Amygdala (tissue), 56 donors: ENCODE results near the gene MRPL34.
A peak's percentile ranks its signal among the peaks of the same experiment; 100 is the strongest.
"Not testable (repeated sequence)": the region's sequence is repeated elsewhere in the genome, so short reads cannot be mapped to it uniquely, and the experiment has no call there.

Source experiments
- DNase-seq, 56 donors: peaks; one replicate each; lab custom pipeline; 2025; lab: John Stamatoyannopoulos, UW

Gene MRPL34

DNA sequence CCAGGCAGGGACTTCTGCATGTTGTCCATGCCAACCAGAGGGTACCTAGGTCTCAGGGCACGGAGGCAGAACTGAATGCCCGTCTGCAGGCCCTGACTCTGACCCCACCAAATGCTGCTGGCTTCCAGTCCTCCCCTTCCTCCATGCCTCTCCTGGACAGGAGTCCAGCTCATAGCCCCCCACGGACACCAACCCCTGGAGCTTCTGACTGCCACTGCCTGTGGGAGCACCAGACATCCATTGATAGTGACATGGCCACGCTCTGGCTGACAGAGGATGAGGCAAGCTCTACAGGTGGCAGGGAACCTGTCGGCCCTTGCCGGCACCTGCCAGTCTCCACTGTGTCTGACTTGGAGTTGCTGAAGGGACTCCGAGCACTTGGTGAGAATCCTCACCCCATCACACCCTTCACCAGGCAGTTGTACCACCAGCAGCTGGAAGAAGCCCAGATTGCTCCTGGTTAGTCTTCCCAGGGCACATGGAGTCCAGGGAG, 22.1 kb upstream of the MRPL34 start:
- DNase-seq: no peak

DNA sequence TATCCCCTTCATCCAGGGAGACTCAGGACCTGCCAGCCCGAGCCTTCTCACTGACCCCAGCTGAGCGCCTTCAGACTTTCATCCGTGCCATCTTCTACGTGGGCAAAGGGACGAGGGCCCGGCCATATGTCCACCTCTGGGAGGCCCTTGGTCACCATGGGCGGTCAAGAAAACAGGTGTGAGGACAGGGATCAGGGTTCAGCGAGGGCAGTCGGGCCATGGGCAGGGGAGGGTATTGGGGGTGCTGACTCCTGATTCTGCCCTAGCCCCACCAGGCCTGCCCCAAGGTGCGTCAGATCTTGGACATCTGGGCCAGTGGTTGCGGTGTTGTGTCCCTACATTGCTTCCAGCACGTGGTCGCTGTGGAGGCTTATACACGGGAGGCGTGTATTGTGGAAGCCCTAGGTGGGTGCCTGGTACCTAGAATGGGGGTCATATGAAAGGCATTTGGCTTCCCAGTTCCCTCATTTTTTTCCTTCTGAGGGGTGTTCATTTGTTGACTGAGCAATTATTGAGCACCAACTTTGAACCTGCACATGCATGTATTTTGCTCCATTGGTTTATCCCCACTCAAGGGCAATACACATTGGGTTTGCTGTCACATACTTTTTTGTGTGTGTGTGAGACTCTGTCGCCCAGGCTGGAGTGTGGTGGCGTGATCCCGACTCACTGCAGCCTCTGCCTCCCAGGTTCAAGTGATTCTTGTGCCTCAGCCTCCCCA, 20.1 kb upstream of the MRPL34 start:
- no peak for DNase-seq

- DNase-seq: no peak
Observed at GRCh38 chr19:17286263-17286662, 19.4 kb upstream of the MRPL34 start.

- DNase-seq: no peak
Observed at GRCh38 chr19:17286752-17287151, 18.9 kb upstream of the MRPL34 start.

DNA sequence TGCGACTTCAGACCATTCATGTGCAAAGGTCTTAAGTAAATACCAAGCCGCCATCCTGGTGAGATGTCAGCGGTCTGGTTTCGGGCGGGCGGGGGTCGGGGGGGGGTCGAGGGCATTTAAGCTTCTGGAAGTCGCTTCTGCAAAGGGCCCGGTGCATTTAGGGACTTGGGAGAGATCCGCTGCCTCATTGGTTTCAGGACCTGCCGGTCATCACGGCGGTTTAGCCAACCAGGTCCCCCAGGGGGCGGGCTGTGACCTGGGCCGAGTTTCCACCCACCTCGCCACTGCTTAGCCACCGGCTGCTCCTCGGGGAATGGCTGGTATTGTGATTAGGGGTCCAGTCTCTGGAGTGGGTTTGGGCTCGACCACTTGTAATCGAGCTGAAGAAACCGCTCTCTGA, 16.2 kb upstream of the MRPL34 start:
- peak in 19 of 56 donors; percentile 0 to 47 (median 21) for DNase-seq

DNA sequence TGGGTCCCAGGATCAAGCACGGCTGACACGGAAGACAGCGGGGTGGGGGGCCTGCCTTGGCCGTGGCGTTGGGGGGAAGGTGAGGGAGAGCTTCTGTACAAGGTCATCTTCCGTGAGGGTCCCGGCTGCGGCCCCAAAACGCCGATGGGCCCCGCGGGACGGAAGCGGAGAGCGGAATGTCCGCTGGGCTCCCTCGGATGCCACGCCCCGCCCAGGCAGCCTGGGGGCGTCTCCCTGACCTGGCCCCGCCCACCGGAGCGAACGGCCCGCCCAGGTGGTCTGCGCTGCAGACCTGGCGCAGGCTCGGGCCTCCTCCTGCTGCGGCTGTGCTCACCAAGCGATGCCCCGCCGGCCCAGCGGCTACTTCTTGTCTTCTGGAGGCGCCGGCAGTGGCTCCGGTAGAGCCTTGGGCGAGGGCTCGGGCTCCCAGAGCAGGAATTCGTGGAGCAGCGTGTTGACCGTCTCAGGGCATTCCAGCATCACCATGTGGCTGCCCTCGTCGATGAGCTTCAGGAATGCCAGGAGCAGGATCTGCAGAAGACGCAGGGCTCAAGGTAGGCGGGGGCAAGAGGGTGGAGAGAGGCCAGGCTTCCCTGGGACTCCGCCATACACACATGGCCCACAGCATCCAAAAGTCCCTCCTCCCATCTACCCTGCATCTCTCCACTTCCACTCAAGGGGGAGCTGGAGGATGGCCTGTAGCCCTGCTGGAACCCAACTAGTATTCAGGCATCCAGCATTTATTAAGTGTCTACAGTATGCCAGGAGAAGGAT, 13.2 kb upstream of the MRPL34 start:
- peak in 28 of 56 donors; percentile 2 to 56 (median 22) for DNase-seq

- no peak for DNase-seq
Observed at GRCh38 chr19:17293605-17294004, 12.1 kb upstream of the MRPL34 start.

DNA sequence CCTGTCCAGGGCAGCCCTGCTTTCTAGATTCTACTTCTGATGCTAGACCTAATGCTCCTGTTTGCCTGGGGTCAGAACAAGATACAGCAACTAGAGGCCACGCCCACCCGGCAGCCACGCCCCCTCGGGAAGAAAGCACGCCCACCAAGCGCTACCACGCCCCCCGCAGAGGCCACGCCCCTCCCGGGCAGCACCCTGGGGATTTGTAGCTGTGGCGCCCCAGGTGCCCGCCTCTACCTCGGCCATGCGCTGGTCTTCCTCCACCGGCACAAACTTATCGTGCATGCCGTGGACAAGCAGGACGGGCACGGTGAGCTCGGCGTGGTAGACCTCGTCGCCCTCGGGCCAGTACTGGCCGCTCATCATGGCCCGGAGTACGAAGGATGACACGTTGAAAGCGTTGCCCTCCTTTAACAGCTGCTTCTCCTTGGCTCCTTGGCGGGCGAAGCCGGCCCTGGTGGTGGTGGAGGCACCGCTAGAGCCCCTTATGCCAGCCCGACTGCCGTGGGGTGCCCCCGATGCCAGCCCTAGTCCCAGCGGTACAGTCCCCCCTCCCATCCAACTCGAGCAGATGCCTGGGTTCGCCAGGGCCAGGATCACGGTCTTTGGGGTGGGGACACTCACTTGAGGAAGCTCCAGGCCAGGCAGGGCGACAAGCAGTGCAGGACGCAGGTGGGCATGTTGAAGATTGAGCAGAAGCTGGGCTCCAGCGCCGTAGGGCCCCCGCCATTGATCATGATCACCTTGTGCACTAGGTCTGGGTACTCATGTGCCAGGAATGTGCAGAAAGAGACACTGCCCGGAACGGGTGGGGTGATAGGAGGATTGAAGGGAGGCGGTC, 11.4 kb upstream of the MRPL34 start:
- DNase-seq: peak in 1 of 56 donors; percentile 31

GRCh38 chr19:17295551-17295950, 10.1 kb upstream of the MRPL34 start:
- not testable (repeated sequence) for DNase-seq

- no peak for DNase-seq
Observed at GRCh38 chr19:17296273-17296672, 9.4 kb upstream of the MRPL34 start.

- DNase-seq: no peak
Observed at GRCh38 chr19:17296976-17297375, 8.7 kb upstream of the MRPL34 start.

GRCh38 chr19:17300992-17301619, 4.6 kb upstream of the MRPL34 start:
- DNase-seq: no peak

DNA sequence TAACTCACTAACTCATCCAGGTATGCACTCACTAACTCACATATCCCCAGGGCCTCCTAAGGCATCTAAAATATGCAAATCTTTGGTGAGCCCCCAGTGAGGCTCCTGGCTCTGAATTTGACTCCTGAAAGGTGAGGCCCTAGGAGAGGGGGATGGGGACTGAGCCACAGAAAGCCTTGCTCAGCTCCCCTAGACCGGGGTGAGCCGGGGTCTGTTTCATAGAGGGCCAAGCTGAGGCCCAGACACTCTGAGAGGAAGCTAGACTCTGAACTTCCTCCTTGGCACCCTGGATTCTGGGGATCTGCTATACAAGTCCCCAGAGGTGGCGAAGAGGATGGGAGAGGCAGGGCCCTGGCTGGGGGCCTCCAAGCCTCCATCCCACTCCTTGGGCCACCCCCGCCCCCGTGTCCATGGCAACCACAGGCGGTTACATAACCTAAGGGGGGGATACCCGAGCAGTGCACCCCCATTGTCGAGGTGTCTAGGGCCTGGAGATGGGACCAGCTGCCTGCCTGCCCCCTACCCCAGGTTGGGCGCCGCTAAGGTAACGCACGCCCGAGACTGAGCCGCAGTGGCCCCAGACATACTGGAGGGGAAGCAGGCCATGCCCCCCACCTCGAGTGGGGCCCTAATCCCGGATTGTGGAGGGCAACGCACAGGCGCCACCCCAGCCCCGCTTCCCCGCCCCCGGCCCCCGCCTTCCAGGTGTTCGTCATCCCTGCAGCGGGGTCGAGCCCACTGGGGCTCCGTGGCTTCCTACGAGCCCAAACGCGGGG, 3.1 kb upstream of the MRPL34 start:
- DNase-seq: peak in 27 of 56 donors; percentile 9 to 52 (median 29)

GRCh38 chr19:17303167-17303939, 2.3 kb upstream of the MRPL34 start, which contains the start of gene ABHD8:
Gene ABHD8, minus strand, starts transcription at chr19:17303425. Its CDS starts 1,809 bp downstream, at chr19:17301616.
- peak in 55 of 56 donors; percentile 13 to 96 (median 86) for DNase-seq

DNA sequence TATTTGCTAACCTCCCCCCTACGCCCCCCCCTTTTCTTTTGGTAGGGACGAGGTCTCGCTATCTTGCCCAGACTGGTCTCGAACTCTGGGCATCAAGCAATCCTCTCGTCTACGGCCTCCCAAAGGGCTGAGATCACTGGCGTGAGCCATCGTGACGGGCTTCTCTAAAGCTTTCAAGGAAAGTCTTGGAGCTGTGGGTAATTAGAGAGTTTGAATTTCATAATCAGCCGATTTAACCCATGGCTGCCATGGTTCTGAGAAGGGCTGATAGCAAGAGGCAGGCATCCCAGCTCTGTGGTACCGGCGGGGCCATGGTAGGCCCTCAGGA, 1.8 kb upstream of the MRPL34 start:
- peak in 1 of 56 donors; percentile 3 for DNase-seq

- DNase-seq: peak in 1 of 56 donors; percentile 19
Observed at GRCh38 chr19:17304386-17305215, 1.1 kb upstream of the MRPL34 start.

DNA sequence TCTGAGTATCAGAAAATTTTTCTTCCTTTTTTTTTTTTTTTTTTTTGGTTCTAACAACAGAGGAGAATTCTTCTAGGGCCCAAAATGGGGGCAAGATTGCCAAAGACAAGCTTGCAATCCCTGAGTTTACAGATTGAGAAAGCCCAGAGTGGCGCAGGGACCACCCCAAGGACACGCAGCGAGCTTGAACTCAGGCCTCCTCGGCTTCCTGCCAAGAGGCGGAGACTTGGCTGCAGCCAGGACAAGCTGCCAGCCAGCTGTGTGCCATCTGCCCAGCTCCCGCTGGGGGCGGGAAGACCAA, 506 bp upstream of the MRPL34 start:
- no peak for DNase-seq

DNA sequence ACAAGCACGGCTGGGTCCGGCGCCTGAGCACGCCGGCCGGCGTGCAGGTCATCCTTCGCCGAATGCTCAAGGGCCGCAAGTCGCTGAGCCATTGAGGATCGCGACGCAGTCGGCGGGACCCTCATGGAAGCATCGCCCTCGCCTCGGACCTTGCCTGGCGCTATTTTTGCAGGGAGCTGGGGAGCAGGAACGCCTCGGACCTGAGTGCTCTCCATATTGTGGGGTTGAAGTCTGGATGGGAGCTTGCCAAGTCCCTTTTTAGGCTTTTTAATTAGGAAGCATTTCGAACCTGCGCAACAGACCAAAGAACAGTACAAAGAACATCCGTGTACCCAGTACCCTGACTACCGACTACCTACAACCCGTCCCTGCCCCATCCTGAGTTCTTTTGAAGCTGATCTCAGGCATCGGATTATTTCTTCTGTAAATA, 628 bp downstream of the MRPL34 start:
- DNase-seq: peak in 1 of 56 donors; percentile 32
